GM18499 (cell line): ENCODE results near the gene STAB2.
A peak's percentile ranks its signal among the peaks of the same experiment; 100 is the strongest.

ENCODE experiments used
- ATAC-seq: cut with Tn5 transposase; IDR thresholded peaks from one replicate; pipeline ENCODE4 v1.9.1; 2021; ENCODE audit warnings: moderate number of reproducible peaks; ENCODE audit not compliant: insufficient read depth, unreplicated experiment

The STAB2 gene

DNA sequence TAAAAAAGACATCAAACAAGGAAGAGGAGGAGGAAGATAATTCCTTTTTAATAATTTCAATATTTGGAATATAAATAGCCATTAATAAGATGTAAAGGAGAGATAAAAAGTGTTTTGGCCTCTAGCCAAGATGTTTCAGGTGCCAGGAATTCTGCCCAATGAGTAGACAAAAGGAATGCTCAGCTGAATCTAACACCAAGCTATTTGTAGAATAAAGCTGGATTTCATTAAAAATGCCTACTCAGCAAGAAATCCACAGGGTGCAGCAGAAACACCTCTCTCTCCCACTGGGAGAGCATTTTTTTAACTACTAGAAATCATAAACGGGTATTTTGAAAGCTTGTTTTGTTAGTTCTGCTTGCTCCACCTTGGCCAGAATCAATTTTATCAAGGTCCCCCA lies 4.1 kb upstream of the STAB2 start:
- ATAC-seq: no peak

DNA sequence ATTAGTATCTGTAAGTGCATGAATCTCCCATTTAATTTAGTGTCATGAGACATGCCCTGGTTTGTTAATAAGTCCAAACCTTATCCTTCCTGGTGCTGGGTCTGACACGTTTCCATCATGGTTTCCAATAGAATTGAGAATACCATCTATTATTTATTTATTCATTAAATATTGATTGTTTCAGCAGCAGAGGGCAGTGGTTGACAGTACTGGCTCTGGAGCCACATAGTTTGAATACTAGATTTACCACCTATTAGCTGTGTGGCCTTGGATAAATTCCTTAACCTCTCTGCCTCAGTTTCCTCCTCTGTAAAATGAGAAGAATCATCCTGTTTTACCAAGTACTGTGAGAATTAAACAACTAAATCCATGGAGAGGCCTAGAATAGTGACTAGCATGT lies 941 bp upstream of the STAB2 start:
- ATAC-seq: no peak

DNA sequence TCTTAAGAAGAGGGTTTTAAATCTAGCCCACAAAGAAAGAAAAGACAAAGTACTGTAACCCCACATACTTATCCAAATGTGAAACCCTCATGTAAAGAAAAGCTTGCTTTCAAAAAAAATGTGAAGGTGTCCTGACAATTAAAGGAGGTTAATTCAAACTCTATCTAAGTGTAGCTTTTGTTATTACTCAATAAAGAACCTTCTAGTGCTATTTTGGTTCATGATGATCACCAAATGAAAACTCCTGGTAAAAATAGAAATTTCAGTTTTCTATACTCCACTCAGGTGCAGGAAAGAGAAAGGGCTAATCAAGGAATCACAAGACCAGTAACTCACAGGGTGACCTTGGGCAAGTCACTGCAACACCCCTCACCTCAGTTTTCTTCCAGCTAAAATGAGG lies 1.6 kb downstream of the STAB2 start:
- ATAC-seq: no peak

DNA sequence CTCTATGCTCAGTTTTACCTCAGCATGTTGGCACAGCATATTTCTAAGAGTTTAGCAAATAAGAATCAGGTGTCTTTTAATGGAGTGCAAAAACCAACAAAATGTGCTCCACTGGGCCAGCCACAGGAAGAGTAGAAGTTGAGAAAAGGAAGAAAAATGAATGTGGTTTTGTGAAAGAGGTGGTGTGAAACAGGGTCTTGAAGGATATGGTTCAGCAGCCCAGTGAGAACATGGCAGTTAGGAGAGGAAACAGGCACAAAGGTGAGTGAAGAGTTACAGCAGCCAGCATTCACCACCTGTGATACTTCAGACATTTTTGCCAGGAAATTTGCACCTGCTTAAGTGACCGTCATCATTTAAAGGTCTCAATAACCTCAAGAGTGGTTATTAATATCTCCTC lies 2.4 kb downstream of the STAB2 start:
- ATAC-seq: no peak

DNA sequence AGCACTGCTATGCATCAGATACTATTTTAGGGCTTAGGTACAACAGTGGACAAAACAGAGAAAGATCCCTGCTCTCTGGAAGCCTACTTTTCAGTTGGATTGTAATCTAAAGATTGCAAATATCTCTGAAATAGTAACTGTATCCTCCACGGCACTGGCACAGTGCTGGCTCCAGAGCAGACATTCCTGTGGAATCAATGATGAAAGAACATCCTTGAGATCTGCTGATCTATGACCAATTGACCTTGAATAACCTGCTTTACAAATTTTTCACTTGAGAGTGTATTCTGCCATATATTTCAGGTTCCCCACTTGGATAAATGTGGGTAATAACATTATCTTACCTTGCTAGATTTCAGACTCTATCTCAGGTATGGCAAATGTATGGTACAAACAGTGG lies 3.2 kb downstream of the STAB2 start:
- ATAC-seq: no peak

DNA sequence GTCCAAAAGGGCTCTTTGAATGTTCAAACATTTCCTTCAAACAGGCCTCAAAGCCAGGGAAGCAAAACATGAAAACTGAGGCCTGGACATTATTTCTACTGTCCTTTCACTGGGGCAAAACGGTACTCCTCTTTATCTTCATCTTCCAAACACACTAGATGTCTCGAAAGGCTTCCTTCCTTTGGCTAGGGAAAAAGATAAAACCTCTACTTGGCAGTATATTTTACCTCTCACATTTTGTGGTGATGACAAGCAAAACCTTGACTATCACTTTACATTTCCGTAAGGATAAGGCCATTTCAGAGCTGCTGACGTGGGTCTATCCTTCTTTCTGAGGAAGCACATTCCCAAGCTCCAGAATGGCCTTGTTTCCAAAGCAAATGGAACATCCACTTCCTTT lies 9.9 kb downstream of the STAB2 start:
- no peak for ATAC-seq

DNA sequence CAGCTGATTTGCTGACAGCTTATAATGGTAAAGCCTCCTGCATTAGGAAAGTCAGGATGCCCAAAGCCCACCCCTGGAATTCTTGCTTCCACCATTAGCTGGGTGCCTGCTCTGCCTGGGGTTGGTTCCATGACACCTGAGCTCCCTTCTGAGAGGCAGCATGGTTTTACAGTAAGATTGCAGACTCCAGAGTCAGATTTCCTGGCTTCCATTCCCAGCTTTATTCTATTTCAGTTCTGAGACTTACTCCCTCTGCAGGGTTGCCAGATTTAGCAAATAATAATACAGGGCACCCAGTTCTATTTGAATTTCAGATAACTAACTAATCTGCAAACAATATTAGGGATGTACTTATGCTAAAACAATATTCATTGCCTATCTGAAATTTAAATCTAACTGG lies 12.2 kb downstream of the STAB2 start:
- ATAC-seq: no peak

DNA sequence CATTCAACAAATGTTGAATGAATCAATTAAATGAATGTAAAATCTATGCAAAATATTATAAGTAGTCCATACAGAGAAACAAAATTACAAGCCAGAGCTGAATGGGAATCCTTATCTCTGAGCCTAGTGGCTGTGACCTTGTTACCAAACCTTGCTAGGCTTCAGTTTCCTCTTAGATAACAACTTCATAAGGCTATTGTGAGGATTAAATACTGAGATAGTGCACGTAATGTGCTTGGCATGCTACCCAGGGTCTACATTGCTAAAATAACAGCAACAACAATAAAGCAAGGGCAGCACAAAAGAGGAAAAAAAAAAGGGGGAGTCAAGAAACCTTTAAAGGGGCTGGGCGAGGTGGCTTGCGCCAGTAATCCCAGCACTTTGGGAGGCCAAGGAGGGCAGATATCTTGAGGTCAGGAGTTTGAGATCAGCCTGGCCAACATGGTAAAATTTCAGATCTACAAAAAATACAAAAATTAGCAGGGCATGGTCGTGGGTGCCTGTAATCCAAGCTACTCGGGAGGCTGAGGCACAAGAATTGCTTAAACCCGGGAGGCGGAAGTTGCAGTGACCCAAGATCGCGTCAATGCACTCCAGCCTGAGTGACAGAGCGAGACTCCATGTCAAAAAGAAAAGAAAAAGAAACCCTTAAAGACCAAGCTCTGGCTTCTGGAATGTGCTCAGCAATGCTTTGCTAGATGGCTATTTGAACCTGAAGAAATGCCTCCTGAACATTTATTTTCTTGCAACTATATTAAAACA lies 14.1 kb downstream of the STAB2 start:
- ATAC-seq: no peak

DNA sequence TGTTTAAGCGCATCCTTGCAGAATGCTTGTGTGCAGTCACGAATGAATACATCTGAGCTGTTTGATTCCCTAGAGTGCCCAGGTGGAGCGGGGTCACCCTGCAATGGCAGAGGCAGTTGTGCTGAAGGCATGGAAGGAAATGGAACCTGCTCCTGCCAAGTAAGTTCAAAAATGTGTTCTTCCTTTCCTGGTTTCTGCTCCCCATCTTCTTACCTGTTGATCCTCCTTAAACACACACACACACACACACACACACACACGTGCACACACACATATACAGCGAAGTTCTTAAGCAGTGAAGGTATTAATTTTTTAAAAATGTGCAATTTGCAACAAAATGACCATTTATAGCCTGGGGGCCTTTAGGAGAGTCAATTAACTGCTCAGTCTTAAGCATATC lies 33.3 kb downstream of the STAB2 start:
- ATAC-seq: no peak

DNA sequence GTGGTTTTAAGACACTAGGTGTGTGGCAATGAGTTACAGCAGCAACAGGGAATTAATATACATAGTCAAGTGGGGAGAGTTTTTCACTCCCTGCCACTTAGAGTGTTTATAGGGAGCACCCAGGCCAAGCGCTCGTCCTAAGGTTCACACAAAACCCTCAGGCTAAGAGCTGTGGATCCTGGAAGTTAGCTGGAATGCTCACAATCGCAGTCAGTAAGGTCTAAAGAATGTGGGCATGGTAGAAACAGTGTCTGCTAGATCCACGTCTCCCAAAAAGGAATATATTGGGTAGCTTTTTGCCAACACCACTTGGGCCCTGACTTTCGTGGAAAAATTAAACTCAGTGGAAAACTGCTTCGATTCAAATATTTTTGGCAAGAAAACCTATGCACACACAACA lies 36.6 kb downstream of the STAB2 start:
- no peak for ATAC-seq

DNA sequence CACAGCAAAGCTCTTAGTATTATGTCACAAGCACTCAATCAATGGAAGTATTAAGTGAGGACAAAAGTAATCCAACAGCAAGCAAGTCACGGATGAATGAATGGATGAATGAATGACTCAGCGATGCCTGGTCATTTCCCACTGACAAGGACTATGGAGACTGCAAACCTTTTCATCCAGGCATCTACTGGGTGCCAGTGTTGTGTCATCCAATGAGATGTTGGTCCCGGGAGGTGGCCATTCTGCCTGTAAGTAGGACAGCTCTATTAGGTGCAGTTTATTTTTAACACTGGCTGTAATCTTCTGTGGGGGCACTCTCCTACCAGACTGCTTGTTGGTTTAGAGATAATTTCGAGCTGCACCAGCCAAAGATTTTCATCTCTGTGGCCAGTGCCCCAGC lies 39.4 kb downstream of the STAB2 start:
- ATAC-seq: no peak

DNA sequence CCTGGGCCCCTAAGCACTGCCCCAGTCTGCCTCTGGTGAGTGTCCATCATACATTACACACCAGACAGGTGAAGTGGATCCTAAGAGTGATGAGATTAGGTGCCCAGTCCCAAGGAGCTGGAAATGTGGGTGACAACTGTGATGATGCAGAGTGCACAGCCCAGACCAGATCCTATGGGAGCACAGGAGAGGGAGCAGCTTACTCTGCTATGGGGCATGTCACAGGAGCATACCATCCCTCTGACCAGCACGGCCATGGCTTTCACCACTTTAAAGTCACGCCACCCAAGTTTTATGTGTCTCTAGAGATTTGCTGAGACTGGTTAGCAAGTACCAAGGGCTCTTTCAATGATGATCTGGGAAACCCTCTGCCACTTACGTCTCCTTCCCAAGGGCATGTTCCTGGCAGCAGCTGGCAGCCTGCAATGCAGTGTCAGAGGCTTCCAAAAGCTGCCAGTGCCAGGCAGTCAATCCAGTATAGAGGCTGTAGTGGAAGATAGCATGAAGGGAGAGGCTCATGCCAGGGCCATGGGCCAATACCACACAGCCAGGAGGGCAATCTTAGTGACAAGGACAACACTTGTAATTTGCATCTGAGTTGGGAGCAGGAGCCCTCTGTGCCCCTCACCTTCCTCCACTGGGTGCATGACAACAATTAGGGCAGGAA lies 40.2 kb downstream of the STAB2 start:
- ATAC-seq: no peak

DNA sequence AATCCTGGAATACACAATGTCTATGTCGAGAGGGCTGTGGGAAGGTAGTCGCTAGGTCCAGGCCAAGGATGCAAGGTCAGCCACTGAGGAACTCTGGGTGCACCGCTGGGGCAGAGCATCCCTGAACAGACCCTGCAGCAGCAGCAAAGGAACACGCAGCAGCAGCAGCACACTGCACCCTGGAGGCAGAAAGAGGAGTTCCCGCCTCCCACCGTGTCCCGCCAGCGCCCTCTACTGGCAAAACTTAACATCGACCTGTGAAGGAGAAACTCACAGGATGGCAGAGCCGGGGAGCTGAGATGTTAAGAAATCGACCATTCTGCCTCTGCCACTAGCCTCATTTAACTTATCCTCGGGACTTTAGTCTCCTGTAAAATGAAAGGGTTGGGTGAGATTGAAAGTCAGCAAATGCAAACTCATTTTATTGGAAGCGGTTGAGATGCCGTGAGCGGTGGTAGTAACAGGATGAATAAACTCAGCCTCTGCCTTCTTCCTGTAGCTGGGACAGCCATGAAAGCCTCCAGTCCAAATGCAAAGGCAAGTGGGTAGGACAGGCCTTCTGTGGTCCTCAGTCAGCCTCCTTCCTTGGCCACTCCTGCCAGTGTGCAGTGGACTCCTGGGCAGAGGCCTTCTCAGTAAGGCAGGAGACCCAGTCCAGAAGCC lies 45.6 kb downstream of the STAB2 start:
- peak; percentile 57 for ATAC-seq

DNA sequence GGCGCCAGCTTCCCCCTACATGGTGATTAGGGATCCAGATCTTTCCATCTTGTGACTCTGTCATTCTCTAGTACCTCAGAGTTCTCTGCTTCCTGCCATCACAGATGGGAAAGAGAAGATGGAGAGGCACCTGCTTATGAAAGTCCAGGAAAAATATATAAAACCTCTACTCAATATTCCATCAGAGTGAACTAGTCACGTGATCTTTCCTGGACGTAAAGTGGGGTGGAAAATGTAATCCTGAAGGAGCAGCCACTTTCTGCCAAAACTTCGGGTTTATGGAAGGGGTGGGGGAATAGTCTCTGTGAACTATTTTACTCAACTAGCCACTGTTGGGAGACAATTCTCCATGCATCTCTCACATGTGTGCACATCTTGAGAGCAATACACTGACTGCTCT lies 47.7 kb downstream of the STAB2 start:
- ATAC-seq: no peak

DNA sequence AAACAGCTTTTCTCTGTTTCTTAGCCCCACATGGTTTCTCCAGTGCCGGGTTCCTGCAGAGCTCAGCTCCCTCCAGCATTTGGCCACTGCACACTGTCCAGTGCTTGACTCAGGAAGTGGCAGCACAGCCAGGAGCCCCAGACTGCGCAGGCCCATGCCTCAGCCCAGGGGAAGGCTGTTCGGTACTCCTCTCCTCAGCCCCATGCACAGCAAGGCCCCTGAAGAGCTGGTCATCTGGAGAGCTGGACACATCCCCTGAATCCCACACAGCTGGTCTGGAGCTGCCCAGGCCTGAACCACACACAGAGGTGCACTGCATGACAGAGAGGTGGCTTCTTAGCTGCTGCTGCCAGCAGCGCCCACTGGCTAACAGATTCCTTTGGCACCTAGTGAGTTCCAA lies 48.3 kb downstream of the STAB2 start:
- ATAC-seq: no peak

DNA sequence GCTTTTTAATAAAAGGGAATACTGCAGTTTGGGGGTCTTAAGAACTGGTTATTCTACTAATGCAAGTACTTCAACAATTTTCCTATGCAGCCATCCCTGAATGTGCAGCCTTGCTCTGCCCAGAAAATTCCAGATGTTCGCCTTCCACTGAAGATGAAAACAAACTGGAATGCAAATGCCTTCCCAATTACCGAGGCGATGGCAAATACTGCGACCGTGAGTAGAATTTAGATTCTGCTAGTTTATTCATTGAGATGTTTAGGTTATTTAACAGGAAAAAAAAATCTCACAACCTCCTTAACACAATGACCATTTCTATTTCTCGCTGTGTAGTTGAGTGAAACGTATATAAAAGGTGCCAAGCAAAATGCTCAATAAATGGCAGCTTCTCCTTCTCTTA lies 49.9 kb downstream of the STAB2 start:
- no peak for ATAC-seq

DNA sequence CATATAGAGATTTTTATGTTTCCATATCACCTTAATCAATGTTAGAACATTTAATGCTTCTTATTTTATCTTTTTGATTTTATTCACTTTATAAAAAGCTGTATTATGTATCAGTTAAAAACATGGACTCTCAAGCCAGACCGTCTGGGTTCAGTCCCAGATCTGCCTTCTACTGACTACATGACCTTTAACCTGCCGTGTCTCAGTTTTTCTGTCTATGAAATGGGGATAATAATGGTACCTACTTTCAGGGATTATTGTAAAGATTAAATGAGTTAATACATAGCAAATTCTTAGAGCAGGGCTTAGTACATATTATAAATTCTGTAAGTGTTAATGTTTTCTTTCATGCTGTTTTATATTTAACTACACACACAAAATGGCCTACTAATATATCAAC lies 50.4 kb downstream of the STAB2 start:
- ATAC-seq: no peak

DNA sequence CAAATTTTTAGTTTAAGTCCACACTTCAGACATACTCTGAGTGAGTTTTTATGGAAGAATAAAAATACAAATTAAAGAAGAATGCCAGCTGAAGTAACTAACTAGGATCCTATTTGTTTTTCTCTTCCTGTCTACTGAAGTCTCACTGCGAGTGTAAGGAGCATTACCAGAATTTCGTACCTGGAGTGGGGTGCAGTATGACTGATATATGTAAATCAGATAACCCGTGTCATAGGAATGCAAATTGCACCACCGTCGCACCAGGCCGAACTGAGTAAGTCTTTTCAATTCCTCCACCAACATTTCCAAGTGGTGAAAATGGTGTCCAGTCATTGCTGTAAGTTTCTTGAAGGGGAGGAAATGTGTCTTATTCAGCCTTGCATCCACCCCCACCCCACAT lies 52.9 kb downstream of the STAB2 start:
- ATAC-seq: no peak

DNA sequence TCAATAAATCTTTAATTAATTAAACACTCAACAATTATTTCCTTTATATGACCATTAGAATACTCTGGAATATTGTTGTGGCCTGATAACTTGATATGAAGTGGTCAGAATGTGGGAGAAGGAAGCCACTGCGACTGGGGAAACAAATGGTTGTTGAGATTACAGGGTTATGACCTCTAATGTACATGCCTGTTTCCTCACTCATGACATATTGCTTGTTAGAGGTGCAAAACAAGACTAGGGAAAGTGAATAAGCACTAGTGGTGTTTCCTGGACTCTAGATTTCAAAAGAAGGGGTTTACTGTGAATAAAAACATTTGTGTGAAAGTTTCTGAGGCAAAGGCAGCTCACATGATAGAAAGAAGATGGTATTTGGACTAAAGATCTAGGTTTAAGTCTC lies 53.3 kb downstream of the STAB2 start:
- no peak for ATAC-seq

DNA sequence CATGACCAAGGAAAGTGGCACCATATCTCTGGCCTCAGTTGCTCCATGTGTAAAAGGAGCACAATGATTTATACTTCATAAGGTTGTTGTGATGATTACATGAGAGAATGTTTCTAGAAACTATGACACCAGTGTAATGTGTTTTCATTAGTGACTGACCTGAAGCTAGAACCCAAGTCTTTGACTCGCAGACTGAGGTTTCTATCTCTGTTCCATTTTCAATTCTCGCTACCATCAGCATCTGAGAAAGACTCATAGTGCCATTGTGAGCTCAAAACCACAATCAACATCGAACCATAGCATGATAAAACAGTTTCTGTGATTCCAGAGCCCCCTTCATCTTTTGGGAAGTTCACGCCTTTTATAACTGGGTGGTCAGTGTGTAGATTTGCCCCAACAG lies 53.8 kb downstream of the STAB2 start:
- ATAC-seq: no peak

DNA sequence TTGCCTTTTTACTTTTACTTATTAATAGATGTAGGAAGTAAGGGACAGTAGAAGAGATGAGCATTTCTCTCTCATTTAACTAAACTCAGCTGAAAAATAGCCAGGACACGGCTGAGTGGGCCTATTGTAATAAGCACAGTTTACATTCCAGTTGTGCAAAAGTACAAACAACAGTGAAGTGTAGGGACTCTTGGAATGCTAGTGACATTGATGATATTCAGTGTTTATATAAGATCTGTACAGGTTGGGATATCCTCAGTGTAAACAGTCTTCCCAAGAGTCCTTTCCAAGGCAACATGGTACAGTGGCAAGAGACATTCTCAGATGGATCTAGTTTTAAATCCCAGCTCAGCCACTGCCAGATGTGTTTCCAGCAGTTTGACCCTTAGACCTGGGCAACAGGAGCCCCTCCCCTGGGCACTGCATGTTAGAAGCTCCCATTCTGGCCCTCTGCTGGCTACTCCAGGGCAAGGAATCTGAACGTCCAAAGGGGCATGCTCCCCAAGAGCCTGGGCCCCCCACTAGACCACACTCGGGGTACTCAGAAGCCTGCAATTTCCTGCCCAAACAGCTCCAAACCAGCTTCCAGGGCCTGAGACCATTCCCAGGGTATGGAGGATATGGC lies 55.3 kb downstream of the STAB2 start:
- ATAC-seq: no peak
